DMS 273 treated with DMSO at 0.1 percent for 48 hours (cell line): Measurements from ENCODE around the gene SNX1.
"Not testable (repeated sequence)": the region's sequence is repeated elsewhere in the genome, so short reads cannot be mapped to it uniquely, and the experiment has no call there.

Experiments
- DNase-seq: peaks from one replicate; lab custom pipeline; 2025; lab: John Stamatoyannopoulos, UW

SNX1 gene, protein sequence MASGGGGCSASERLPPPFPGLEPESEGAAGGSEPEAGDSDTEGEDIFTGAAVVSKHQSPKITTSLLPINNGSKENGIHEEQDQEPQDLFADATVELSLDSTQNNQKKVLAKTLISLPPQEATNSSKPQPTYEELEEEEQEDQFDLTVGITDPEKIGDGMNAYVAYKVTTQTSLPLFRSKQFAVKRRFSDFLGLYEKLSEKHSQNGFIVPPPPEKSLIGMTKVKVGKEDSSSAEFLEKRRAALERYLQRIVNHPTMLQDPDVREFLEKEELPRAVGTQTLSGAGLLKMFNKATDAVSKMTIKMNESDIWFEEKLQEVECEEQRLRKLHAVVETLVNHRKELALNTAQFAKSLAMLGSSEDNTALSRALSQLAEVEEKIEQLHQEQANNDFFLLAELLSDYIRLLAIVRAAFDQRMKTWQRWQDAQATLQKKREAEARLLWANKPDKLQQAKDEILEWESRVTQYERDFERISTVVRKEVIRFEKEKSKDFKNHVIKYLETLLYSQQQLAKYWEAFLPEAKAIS

DNA sequence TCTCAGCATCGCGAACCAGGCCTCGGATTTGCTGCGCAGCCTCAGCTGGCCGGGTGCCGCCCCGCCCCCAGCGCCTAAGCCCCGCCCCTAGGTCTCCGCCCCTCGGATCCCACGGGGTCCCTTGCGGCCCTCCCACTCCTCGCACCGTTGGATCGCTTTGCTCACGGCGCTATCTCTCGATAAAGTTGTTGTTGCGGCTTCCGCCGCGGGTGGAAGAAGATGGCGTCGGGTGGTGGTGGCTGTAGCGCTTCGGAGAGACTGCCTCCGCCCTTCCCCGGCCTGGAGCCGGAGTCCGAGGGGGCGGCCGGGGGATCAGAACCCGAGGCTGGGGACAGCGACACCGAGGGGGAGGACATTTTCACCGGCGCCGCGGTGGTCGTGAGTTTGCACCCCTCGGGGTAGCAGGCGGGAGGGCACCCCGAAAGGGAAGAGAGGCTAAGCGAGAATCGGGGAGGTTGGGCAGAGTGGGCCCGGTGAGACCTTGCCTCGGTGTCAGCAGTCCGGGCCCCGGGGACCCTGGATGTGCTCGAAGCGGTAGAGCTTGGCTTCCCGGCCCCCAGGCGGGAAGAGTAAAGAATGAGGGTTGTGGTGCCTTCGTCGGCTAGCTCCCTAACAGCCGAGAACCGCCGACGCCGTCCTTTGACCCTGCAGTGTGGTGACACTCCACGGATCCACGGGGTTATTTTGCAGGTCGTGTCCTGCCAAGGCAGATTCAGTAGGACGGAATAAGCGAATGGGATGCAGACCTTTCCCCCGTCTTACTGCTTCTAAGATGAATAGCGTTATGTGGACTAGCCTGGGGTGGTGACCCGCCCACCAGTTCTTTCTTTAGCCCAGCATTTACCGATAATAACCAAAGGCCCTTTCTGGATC, at the start of gene SNX1:
TSS of gene SNX1 (plus strand) at position 188 of the 873 bp plus-strand sequence. CDS start at position 220, 32 bp downstream.
- peak; percentile 59 for DNase-seq

DNA sequence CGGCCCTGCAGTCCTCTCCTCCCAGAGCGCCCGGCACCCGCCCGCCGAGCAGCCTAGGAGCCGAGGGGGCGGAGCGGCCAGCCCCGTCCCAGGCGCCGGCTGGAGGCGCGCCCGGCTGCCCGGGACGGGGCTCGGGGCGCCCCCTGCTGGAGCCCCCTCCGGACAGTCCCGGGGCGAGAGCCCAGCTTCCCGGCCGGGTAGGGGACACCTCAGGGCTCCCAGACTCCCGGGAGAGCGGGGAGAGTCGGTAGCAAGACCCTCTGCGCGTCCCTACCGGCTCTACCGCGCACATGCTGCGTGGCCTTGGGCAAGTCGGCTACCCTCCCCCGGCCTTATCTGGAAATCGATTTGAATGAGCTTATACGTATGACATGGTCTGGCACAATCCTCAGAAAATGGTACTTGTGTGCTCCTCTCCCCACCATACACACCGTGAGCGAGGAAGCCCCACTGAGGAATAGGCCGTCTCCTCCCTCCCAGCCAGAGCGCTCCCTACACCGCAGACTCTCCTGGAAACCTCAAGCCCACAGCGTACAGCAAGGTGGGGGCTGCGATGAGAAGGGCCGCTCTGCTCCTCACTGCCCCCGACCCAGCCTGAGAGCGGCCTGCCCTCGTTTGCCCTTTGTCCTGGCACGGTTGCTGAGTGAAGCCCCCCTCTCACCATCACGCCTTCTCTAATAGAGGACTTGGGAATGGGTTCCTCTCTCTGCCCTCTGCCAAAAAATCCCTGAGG, 49.2 kb upstream of the SNX1 start, which contains the start of gene DAPK2:
TSS of gene DAPK2 (minus strand) at position 65 of the 733 bp plus-strand sequence. CDS start 6,224 bp downstream, outside the sequence.
- no peak for DNase-seq

DNA sequence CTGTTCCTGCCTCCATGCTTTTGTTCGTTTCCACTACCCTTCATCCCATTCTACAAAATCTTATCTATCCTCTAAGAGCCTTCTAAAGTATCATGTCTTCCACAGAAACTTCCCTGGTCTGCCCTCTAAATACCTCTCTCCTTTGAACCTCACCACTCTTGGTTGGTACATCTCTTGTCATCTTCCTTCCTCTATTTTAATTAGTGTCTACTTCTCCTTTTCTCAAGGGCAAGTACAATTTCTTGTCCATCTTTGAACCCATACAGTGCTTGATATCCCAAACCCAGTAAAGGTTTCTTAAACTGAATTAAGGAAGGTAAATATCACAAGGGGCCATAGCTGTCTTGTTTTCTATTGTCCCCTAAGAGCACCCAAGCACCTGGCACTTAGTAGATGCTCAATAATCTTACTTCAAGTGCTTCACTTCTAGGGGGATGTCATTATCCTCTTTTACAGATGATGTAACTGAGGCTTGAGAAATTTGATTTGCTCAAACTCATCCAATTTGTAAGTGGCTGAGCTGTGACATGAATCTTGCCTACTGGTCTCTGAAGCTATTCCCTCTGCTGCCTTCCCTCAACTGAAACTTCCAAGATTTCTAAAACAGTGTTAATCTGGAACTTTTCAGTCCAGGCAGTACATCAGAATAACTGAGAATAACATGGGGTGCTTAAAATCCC, 46.9 kb upstream of the SNX1 start:
- DNase-seq = no peak

DNA sequence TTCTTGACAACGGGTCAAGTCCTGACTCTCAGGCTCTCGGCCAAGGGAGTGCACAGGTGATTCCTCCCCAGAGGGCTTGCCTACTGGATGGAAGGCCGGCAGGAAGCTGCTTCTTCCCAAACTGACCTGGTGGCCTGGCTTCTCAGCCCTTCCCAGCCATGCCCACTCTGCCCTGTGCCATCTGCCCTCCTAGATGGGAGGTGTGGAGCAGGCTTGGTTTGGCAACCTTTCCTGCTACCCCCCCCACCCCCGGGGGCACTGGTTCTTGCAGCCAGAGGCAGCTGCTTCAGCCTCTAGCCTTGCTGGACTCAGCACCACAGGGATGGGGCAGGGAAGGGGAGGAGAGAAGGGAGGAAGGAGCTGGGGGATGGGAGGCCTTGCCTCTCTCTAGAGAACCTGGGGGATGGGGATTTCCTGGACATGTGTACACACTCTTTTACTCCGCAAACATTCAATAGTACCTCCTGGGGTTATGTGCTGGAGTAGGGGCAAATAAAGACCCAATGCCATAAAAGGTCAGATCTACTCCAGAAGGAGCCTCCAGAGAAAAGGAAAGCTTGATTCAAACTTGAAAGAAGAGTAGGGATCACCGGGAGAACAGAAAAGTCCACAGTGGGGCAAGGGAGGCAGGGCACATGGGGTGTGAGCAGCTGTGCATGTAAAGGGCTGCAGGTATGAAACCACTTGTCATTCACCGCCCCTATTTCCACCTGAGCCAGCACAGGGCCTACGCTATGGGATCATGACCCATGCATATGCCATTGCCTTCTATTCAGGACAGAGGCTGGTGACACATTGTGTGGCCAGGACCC, 45.3 kb upstream of the SNX1 start:
- no peak for DNase-seq

DNA sequence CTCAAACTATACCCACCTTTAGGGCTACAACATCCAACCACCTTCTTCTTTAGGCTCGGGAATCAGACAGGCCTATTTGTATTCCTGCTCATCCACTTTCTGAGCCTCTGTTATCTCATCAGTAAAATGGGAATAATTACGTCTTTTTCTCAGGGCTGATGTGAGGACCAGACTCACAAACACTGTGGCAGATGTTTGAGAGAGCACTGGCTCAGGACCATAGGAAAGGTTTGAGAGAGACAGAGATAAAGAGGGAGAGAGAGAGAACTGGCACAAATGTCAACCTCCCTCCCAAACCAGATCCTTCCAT, 44.7 kb upstream of the SNX1 start:
- no peak for DNase-seq

DNA sequence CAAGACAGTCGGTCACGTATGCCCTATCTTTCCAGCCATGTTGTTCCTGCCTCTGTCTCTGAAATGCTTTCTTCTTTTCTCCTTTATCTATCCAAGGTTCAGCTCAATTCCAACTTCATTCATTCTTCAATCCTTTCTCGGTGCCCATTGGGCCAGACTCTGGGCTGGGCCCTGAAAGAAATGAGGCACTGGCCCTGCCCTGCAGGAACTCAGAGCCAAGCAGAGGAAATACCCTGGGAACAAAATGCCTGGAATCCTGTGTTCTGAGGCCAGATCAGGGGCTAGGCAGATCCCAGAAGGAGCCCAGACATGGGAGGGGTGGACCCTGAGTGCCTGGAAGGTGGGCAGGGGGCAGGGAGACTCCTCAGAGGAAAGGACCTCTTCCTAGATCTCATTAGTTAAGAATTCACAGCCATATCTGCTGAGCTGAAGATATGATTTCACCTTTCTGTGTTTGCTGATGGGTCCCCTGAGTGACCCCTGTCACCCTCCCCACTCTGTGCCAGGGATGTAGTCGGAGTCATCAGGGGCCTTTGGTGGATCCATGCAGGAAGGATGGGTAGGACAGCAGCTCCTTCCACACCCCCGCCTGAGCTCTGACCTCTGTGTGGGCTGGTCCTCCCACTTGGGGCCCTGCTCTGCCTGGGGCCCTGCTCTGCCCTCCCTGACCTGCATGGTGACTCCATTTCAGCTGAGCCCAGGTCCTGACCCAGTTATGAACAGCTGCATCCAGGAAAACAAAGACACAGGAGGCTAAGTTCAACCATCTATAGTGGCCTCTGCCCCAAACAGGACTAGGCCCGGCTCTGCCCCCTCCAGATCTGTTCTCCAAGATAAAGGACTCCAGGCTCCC, 44.1 kb upstream of the SNX1 start:
- no peak for DNase-seq

DNA sequence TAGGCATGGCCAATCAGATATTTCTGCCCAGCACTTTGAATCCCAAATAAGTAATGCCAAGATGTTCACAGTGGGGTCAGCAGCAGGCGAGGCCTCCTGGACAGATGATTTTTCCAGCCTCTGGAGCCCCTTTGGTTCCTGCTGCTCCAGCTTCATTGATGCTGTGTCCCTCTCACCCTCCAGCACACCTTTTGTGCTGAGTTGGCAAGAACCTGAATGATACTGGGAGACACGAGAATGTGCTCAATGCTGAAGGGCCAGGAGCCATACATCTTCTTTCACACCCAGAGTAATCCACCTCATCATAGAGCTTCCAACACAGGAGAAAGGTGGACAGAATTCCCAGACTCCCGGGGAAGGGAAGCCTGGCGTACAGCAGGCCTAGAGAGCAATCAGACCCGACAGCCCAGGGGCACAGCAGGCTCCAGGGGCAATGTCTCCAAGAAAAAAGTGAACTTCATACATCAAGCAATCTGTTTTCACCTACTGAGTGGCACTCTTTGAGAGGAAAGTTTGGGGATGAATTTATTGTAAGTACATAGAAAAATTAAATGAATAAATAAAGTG, 42.8 kb upstream of the SNX1 start:
- no peak for DNase-seq

DNA sequence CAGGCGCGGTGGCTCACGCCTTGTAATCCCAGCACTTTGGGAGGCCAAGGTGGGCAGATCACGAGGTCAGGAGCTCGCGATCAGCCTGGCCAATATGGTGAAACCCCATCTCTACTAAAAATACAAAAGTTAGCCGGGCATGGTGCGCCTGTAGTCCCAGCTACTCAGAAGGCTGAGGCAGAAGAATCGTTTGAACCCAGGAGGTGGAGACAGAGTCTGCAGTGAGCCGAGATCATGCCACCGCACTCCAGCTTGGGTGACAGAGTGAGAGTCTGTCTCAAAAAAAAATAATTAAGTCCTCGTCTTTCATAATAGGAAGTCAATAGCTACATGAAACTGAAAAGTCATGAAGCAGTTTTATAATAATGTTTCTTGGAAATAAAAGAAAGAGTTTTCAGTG, 42.1 kb upstream of the SNX1 start:
- DNase-seq = not testable (repeated sequence)

DNA sequence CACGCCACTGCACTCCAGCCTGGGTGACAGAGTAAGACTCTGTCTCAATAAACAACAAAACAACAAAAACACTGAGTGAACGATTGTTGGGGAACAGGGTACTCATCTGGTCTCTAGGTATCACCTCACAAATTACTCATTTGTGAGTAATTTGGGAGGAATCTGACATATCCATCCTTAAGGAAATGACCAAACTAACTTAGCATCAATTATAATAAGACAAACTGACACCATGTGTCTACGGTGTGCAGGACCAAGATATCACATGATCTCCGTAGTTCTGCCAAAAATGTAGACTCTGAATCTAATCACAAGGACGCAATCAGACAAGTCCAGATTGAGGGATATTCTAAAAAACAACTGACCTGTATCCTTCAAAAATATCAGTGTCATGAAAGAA, 37.5 kb upstream of the SNX1 start:
- DNase-seq = no peak

DNA sequence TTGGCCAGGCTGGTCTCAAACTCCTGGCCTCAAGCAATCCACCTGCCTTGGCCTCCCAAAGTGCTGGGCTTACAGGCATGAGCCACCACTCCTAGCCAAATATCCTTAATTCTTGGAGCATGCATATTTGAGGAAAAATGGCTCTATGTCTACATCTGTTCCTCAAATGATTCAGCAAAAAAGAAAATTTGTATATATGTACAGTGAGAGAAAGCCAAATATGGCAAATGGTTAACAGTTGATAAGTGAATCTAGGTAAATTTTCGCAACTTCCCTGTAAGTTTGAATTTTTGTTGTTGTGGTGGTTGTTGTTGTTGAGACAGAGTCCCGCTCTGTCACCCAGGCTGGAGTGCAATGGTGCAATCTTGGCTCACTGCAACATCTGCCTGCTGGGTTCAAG, 36.7 kb upstream of the SNX1 start:
- DNase-seq = not testable (repeated sequence)

DNA sequence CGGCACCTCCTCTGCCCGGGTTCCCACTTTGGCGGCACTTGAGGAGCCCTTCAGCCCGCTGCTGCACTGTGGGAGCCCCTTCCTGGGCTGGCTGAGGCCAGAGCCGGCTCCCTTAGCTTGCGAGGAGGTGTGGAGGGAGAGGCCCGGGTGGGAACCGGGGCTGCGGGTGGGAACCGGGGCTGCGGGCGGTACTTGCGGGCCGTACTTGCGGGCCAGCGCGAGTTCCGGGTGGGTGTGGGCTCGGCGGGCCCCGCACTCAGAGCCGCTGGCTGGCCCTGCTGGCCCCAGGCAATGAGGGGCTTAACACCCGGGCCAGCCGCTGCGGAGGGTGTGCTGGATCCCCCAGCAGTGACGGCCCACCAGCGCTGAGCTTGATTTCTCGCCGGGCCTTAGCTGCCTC, 35.1 kb upstream of the SNX1 start:
- DNase-seq = no peak

DNA sequence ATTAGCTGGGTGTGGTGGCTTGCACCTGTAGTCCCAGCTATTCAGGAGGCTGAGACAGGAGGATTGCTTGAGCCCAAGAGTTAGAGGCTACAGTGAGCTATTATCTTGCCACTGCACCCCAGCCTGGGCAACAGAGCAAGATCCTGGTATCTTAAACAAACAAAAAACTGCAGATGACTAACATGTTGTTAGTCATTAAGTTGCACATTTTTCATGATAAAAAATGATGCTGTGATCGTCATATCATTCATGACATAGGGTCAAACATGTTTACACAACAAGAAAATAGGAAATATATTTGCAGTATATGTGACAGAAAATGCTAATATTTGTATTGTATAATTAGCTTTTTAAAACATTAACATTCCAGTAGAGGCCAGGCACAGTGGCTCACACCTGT, 29.3 kb upstream of the SNX1 start:
- no peak for DNase-seq

DNA sequence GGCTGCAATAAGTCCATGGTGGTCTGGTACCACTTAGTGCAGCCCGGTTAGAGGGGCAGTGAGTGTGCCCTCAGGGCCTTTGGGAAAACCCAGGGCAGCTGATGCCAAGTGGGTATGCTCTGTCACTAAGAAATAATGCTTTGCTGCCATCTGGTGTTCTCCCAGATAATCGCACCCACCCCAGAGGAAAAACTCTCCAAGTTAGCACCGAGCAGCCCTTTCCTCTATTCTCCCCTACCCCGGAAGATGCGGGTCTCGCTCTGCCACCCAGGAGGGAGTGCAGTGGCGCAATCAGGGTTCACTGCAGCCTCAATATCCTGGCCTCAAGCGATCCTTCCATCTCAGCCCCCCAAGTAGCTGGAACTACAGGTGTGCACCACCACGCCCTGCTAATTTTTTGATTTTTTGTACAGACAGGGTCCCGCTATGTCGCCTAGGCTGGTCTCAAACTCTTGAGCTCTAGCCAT, 28.2 kb upstream of the SNX1 start:
- peak; percentile 32 for DNase-seq

DNA sequence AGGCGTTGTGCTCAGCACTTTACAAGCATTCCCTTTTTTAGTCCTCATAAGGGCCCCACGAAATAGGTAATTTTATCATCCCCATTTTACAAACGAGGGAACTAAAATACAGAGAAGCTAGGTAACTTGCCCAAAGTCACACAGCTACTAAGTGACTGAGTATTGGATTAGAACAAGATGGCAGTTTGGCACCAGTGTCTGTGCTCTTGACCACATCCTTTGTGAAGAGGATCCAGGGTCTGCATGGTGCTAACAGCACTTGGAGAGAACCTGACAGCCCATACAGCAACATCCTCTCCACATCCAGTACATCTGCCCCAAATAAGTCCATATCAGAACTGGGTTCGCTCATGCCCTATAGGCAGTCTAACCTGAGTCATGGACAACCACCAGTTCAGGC, 27.6 kb upstream of the SNX1 start:
- no peak for DNase-seq

DNA sequence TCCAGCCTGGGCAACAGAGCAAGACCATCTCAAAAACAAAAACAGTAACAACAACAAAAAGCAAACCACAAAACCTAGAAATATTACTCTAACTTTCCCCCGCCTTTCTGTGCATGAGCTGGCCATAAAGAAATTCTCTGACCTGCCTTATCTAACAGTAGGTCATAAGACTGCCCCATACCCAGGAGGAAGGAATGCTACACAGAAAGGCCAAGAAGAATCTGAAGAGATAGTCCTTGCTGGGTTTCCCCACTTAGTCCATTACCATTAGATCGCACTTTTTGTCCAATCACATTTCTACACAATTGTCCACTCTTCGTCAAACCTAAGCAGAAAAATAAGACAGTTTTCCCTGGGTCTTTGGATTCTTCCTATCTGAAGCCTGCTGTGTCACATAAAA, 25.7 kb upstream of the SNX1 start:
- DNase-seq = no peak

DNA sequence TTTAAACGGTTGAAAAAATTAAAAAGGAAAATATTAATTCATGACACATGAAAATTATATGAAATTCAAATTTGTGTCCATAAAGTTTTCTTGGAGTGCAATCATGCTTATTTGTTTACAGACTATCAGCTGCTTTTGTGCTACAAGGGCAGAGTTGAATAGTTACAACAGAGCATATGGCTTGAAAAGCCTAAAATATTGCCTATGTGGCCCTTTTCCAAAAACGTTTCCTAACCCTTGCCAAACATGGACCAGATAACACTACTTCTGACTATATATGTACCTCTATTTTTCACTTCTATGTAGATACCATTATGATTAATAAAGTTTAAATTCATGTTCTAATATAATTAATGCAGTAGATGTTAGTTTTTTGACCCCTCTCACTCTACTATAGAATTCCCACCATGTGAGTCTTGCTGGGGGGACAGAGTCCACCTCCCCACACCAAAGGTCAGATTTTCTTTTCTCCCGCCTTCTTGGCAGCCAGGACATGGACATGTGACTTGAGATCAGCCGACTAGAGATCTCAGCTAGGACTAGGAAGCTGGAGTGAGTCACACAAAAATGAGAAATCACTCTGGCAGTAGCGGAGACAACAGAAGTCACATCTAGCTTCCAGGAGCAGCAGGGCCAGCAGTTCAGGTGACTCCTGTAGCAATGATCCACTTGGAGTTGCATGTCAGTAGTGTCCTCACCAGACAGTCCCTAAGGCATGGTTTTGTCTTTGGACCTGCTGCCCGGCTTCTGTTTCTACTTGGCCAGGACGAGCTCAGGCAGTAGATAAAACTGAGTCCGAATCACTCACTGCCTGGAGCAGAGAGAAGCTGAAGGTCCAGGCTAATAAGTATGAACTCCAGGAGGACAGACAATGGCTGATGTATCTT, 24.6 kb upstream of the SNX1 start:
- peak; percentile 16 for DNase-seq

DNA sequence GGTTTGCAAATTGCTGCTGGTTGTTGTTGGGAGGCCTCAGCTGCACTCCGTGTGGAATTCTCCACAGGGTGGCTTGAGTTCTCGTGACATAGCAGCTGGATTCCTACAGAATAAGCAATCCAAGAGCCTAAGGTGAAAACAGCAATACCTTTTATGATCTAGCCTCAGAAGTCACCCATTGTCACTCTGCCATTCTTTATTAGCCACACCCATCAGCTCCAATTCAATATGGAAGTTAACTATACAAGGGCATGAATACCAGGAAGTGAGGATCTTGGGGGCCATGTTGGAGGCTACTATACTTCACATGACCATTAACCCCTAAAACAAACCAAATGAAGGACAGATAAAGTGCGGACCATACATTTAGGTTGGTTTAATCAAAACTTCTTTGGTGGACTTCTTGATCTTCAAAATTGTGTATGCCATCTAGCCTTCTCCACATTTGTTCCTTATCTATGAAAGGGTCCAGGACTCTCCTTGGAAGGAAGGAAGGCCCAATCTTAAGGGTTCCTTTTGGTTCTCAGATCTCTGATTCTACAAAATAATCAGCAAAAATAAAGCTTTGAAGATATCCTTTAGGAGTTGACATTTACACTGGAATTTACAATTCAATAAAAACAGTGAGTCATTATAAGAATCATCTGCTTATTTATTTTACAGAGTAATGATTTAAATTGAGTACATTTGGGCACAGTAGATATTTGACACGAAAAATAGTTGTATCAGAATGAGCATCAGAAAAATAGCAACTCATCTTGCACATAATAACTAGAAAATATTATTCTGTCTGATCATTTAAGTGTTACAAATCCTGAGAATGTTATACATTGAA, 23.6 kb upstream of the SNX1 start:
- no peak for DNase-seq
